Urinary bladder (tissue), 2 donors: ENCODE results near the gene TCEAL4. TPM values are rescaled to one million over a fixed set of nuclear protein-coding genes. Genes with fewer than 3 reads are reported as not detected.

Experiments
- polyA plus RNA-seq: library from polyadenylated mRNA; stranded (reverse); fragments of 200-250 nt; gene quantifications from one replicate; pipeline ENCODE4 v1.2.3, GENCODE V29; 2013
- total RNA-seq: library from RNA; depleted of rRNA; stranded (reverse); fragments of >200 nt; gene quantifications from one replicate; pipeline ENCODE4 v1.2.3, GENCODE V29; 2014
- donor health status: healthy.

Gene TCEAL4
- total and polyA plus RNA-seq, 2 donors, result 42.0 to 620 TPM

Other genes with a start within 250 kb of the TCEAL4 start
- gene TCEAL9, start 229.0 kb upstream of the TCEAL4 start, total RNA-seq, result 102 TPM
- gene TCEAL9, start 229.0 kb upstream of the TCEAL4 start, polyA plus RNA-seq, result 102 TPM
- 175 TPM for gene BEX3, start 209.0 kb upstream of the TCEAL4 start, total RNA-seq
- 153 TPM for gene BEX3, start 209.0 kb upstream of the TCEAL4 start, polyA plus RNA-seq
- 1.7 TPM for gene RAB40A, start 66.0 kb upstream of the TCEAL4 start, total RNA-seq
- gene RAB40A, start 66.0 kb upstream of the TCEAL4 start, polyA plus RNA-seq, result 1.4 TPM
- 8.8 TPM for gene TCEAL3, start 22.4 kb downstream of the TCEAL4 start, total RNA-seq
- 153 TPM for gene TCEAL3, start 22.4 kb downstream of the TCEAL4 start, polyA plus RNA-seq
- gene TCEAL1, start 43.5 kb downstream of the TCEAL4 start, total RNA-seq, result 48.1 TPM
- 243 TPM for gene TCEAL1, start 43.5 kb downstream of the TCEAL4 start, polyA plus RNA-seq
- 347 TPM for gene MORF4L2, start 101.2 kb downstream of the TCEAL4 start, total RNA-seq
- gene MORF4L2, start 101.2 kb downstream of the TCEAL4 start, polyA plus RNA-seq, result 484 TPM
- gene TMEM31, start 125.4 kb downstream of the TCEAL4 start, total RNA-seq, result not detected
- gene TMEM31, start 125.4 kb downstream of the TCEAL4 start, polyA plus RNA-seq, result not detected
- 68.2 TPM for gene PLP1, start 191.3 kb downstream of the TCEAL4 start, total RNA-seq
- 20.9 TPM for gene PLP1, start 191.3 kb downstream of the TCEAL4 start, polyA plus RNA-seq
- gene RAB9B, start 246.7 kb downstream of the TCEAL4 start, total RNA-seq, result 33.6 TPM
- 16.2 TPM for gene RAB9B, start 246.7 kb downstream of the TCEAL4 start, polyA plus RNA-seq